Endometrial microvascular endothelial cells (primary cell): ENCODE data around the gene FOXI1. TPM values are rescaled to one million over a fixed set of nuclear protein-coding genes. Genes with fewer than 3 reads are reported as not detected.
"Not testable (repeated sequence)": the region's sequence is repeated elsewhere in the genome, so short reads cannot be mapped to it uniquely, and the experiment has no call there.

Source experiments
- in situ Hi-C: cut with HindIII; loops from 2 replicates; pipeline ENCODE4 v1.10.0; 2017; ENCODE audit warnings: low sequenced_read_pairs, low pct_unique_long_range_greater_than_20kb; ENCODE audit errors: inconsistent ontology term
- total RNA-seq: library from RNA; depleted of rRNA; stranded (reverse); fragments of >200 nt; gene quantifications from one replicate; pipeline ENCODE4 v1.2.3, GENCODE V29; 2015; ENCODE audit errors: inconsistent ontology term

FOXI1 gene
- total RNA-seq, 1 donor from 2014 or later, result not detected

DNA sequence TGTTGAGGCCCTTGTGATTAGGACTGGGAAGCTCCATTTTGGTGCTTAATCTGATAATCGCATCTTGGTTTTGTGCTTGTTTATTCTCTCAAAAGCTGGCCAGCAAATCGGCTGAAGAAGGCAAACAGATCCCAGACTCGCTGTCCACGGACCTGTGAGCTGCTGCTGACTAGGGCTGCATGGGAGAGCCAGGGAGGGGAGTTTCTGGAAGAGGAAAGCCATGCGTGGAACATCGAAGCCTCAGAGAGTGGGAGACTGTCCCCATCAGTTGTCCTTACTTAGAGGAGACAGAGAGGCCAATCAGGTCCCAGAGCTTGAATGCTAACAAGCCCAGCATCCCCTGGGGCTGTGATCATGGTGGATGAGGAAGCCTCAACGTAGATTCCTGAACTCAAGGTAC lies 23.0 kb upstream of the FOXI1 start:
- in situ Hi-C loops, result no loop called here

GRCh38 chr5:170087168-170087817 lies 18.4 kb upstream of the FOXI1 start:
- in situ Hi-C loops, result no loop called here

DNA sequence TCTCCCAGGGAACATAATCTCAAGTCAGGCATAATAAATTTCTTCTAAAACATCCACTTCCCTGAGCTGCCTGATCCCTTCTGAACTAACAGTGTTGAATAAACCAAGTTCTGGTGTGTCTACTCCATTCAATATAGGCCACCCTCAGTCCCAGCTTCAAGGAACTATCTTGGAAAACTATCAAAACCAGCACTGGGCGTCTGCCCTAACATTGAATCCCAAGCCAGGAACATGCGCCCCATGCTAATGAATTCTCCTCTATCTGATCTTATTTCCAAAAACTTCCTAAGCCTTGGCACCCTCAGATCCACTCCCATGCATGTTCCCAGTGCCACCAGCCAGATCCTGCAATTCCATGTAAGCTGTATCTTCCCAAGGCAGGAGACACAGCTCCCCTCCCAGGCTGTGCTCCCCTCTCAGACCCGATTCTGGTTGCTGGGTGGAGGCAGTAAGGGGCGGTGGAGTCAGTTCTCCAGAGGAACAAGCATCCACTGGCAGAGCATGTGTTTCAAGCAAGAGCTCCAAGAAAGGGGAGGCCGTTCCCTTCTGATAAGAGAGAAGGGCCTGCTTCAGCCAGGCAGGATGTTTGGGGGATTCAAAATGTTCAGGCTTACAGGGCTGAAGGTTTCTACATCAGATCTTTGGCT lies 13.1 kb upstream of the FOXI1 start:
- in situ Hi-C loops, result no loop called here

GRCh38 chr5:170094329-170094728 lies 11.4 kb upstream of the FOXI1 start:
- in situ Hi-C loops, result not testable (repeated sequence)

DNA sequence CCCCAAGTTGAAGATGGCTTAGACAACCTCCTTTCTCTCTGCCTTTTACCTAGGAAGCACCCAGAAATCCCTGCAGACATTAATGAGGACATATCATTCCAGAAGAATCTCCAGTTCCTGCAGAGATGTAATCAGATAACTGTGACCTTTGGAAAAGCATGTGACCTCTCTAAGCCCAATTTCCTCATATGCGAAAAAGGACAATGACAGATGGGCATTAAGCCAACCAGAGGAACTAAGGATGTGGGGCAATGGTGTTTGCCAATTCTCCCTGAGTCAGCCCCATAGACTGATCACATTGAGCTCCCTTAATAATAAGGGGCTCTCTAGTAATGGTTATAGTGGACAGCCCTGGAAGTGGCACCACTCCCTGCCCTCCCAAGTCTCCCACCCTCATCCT lies 10.1 kb upstream of the FOXI1 start:
- in situ Hi-C loops, result no loop called here

DNA sequence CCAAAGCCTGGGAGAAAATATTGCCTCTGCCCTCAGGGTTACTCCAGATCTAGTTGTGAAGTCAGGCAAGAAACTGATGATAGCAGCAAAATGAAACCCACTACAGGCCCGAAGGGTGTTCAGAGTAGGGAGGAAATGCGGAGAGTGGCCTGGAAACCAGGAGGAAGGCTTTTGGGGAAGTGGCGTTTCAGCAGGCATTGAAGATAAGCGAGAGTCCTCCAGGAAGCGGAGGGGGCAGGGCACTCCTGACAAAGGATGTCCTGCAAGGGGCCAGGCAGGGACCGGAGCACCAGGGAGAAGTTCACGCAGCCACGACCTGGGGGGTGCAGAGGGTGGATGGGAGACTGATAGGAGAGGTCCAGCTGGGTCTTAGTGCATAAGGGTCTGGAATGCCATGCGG lies 7.8 kb upstream of the FOXI1 start:
- in situ Hi-C loops, result no loop called here

- in situ Hi-C loops, result no loop called here
Observed at GRCh38 chr5:170100066-170100943, 5.4 kb upstream of the FOXI1 start.

DNA sequence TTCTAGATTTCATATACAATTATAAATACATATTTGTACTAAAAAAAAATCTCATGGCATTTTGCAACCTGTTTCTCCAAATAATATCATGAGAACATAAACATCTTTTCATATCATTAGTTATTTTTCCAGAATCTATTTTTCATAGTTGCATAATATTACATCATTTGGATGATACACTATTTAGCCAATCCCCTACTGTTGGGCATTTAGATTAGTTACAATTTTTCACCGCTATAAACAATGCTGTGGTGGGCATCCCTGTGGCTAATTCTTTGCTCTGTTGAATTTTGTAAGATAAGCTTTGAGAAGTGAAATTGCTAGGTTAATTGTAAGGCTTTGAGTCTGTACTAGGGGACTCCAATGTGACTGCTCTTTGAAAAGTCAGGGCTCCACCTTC lies 2.2 kb upstream of the FOXI1 start:
- in situ Hi-C loops, result no loop called here

- in situ Hi-C loops, result no loop called here
Observed at GRCh38 chr5:170104299-170104698, 1.4 kb upstream of the FOXI1 start.

DNA sequence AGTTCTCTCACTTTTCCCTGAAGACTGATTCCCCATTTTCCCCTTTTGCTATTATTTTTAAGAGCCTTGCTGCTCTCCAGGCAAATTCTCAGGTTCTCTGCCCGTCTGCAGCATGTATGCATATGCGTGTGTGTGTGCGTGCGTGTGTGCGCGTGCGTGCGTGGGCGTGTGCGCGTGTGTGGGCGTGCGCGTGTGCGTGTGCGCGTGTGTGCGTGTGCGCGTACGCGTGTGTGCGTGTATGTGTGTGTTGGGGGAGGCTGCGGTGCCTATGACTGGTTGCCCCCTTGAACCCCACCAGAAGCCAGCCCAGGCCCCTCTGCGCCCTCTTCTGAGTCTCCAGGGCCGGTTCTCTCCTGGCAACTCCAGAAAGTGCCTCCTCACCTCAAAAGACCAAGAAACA lies 987 bp upstream of the FOXI1 start:
- in situ Hi-C loops, result no loop called here

- in situ Hi-C loops, result no loop called here
Observed at GRCh38 chr5:170107674-170108073, 2.0 kb downstream of the FOXI1 start.

DNA sequence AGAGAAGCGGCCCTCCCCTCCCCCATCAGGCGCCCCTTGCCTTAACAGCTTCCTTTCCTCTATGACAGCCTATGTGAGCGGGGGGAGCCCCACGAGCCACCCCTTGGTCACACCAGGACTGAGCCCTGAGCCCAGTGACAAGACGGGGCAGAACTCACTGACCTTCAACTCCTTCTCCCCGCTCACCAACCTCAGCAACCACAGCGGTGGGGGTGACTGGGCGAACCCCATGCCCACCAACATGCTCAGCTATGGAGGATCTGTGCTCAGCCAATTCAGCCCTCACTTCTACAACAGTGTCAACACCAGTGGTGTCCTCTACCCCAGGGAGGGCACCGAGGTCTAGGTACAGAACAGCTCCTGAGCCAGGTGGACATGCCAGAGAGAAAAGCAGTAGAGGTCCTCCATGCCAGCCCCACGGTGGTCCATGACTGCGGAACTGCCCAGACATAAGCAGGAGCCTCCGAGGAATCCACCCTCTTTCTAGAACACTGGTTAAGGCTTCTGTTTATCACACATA lies 2.6 kb downstream of the FOXI1 start:
- in situ Hi-C loops, result no loop called here

DNA sequence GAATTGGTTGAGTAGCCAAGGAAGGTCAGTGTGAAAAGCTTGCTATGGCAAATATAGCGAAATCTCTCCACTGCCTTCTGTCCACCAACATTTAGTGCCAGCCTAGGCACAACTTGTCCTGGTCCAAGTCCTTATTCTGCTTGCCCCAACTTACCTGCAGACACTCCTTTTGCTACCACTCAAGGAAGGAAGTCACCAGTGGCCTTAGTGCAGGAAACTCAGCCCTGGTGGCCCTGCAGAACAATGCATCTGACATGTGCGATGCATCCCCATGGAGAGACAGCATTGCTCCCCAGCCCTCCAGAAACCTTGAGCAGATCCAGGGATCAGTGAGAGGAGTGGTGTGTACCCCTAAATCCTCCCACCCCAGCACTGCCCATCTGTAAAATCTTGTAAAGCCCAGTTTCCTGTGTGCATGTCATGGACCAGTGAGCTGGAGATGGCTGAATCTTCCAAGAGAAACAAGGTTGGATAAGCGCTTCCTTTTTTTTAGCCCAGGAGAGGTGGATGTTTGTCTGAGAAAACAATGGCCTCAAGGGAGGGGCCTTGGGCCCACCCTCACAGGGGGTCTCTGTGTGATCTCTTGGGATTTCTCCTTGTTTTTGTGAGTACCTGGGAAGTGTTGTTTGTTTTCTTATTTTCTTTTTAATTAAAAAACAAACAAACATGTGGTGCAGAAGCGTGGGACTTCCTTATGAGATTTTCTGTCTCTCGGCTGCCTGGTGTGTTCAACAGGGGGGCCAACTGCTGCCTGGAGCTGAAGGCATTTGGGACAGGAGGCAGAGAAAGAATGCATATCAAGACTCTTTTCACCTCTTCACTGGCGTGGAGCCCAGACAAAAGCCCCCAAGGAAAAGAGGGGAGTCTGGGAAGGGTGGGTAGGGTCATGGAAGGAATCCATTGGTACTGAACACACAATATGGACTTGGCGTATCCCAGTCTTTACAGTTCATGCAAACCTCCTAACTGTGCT lies 3.6 kb downstream of the FOXI1 start:
- in situ Hi-C loops, result no loop called here

DNA sequence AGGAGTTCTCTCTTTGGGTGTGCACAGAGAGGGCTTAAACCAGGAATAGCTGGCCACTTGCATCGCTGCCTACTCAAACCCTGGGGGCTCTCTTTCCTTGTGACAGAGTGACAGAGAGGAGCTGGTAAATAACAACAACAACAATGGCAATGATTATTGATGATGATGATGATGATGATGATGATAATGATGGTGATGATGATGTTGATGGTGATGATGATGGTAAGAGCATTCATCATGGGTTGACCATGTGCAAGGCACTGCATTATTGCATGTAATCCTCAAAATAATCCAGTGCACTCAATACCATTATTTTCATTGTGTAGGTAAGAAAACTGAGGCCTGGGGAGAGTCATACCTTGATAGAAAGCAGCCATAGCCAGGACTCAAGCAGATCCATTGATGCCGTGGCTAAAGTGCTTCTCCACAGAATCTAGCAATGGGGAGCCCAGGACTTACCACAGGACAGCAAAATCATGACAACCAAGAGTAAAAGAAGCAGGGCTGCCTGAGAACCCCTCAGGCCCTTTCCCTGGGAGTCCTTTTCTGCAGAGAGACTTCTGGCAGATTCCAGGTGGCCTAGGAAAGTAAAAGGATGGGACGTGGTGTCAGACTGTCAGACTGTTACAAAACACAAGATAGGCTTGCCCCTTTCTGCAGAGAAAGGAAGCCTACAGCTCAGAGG lies 4.8 kb downstream of the FOXI1 start:
- in situ Hi-C loops, result no loop called here

- in situ Hi-C loops, result no loop called here
Observed at GRCh38 chr5:170111088-170111785, 5.5 kb downstream of the FOXI1 start.

DNA sequence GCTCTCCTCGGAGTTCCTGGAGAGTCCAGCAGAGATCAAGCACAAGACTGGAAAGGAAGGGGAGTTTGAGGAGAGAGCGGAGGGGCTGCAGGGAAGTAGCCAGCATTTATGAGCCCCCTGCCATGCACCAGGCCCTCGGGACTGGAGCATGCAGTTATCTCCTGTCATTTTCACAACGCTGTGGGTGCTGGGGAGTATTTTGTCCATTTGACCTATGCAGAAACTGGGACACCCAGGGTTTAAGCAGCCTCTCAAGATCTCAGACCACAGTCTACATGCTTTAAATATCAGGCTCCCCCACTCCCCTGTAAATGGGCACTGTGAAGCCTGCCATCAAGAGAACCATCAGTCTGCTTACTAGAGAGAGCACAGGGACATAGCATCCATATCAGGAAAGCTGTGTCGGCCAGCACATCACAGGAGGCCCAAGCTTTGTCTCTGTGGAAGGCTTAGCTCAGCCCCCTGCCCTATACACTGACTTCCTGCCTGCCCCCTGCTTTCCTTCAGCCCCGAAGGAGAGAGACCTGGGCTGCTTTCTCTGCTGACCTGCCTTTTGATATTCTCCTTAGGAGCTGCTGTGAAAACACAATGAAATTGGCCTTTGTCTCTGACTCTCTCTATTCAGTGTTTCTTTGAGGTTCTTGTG lies 7.3 kb downstream of the FOXI1 start:
- in situ Hi-C loops, result no loop called here

GRCh38 chr5:170113522-170113900 lies 7.8 kb downstream of the FOXI1 start:
- in situ Hi-C loops, result no loop called here
